CD4-positive, alpha-beta memory T cell (primary cell): ENCODE measurements around the gene TENT4A. TPM values are rescaled to one million over a fixed set of nuclear protein-coding genes. Genes with fewer than 3 reads are reported as not detected.

Experiments
- CTCF ChIA-PET: fragments of 350-600 bp; sonication (Branson Sonifier 250); formaldehyde crosslinking; loops from one replicate; lab custom pipeline; 2021; ENCODE audit warnings: inconsistent platforms; ENCODE audit not compliant: partially characterized antibody; lab: Charles Lee
- POLR2A ChIA-PET: fragments of 350-600 bp; sonication (Branson Sonifier 250); formaldehyde crosslinking; loops from one replicate; lab custom pipeline; 2021; ENCODE audit not compliant: partially characterized antibody; lab: Charles Lee
- DNase-seq, 5 donors: peaks; one replicate each; pipeline versions ENCODE4 v3.0.0 to v3.0.0-alpha.2; 2020 to 2022; ENCODE audit warnings: mixed read lengths in 1 of 5
- H3K27ac ChIP-seq: one replicate; pipeline ENCODE4 v1.7.0; 2013; ENCODE audit warnings: low read depth, low read length
- H3K27me3 ChIP-seq: 2 replicates; pipeline ENCODE4 v1.7.0; 2013; ENCODE audit warnings: mild to moderate bottlenecking, low read length, moderate library complexity; ENCODE audit not compliant: insufficient read depth
- H3K36me3 ChIP-seq: 2 replicates; pipeline ENCODE4 v1.7.0; 2013; ENCODE audit warnings: mild to moderate bottlenecking, low read length, moderate library complexity; ENCODE audit not compliant: insufficient read depth
- H3K4me1 ChIP-seq: 2 replicates; pipeline ENCODE4 v1.7.0; 2013; ENCODE audit warnings: mild to moderate bottlenecking, low read length, moderate library complexity; ENCODE audit not compliant: insufficient read depth
- H3K4me3 ChIP-seq, 2 donors: one replicate each; pipeline ENCODE4 v1.7.0; 2013; ENCODE audit warnings: low read length in 2 of 2, mild to moderate bottlenecking in 1 of 2
- H3K9me3 ChIP-seq, 2 donors: one replicate each; pipeline ENCODE4 v1.7.0; 2013; ENCODE audit warnings: low read length in 2 of 2, control low read depth in 1 of 2; ENCODE audit not compliant: control insufficient read depth in 1 of 2
- H3K27ac Mint-ChIP-seq, 7 donors: one replicate each; pipeline ENCODE4 v1.8.0; 2020 to 2021; ENCODE audit warnings: mixed read lengths in 7 of 7, mild to moderate bottlenecking in 6 of 7, inconsistent platforms in 3 of 7, moderate library complexity in 3 of 7
- H3K27me3 Mint-ChIP-seq, 2 donors: one replicate each; pipeline ENCODE4 v1.8.0; 2020 to 2021; ENCODE audit warnings: mixed read lengths in 2 of 2
- H3K36me3 Mint-ChIP-seq, 2 donors: one replicate each; pipeline ENCODE4 v1.8.0; 2020 to 2021; ENCODE audit warnings: mixed read lengths in 2 of 2, inconsistent platforms in 1 of 2, mild to moderate bottlenecking in 1 of 2
- H3K4me1 Mint-ChIP-seq, 4 donors: one replicate each; pipeline ENCODE4 v1.8.0; 2020 to 2021; ENCODE audit warnings: mixed read lengths in 4 of 4, mild to moderate bottlenecking in 1 of 4
- H3K4me3 Mint-ChIP-seq, 8 donors: one replicate each; pipeline ENCODE4 v1.8.0; 2020 to 2021; ENCODE audit warnings: mixed read lengths in 8 of 8, mild to moderate bottlenecking in 7 of 8, moderate library complexity in 6 of 8, inconsistent platforms in 3 of 8
- H3K9me3 Mint-ChIP-seq, 8 donors: one replicate each; pipeline ENCODE4 v1.8.0; 2020 to 2021; ENCODE audit warnings: mixed read lengths in 8 of 8, mild to moderate bottlenecking in 5 of 8, inconsistent platforms in 3 of 8, moderate library complexity in 1 of 8
- intact Hi-C: fragments of 100-400 bp; cut with micrococcal nuclease; formaldehyde crosslinking; loops from one replicate; pipeline ENCODE4 v1.15.1; 2023
- polyA plus RNA-seq, 2 donors: library from polyadenylated mRNA; unstranded; fragments of 300-500 nt; fragmentation: Illumina TruSeq; gene quantifications; one replicate each; pipeline ENCODE4 v1.2.3, GENCODE V29; 2021
- total RNA-seq, 2 experiments: library from RNA; stranded (reverse); gene quantifications; one replicate each; pipeline ENCODE4 v1.2.3, GENCODE V29; 2021

Gene TENT4A
- total and polyA plus RNA-seq, 4 experiments from 2014 or later = 0.55 to 49.1 (median 23.4) TPM

- POLR2A ChIA-PET = no interaction called here
- Mint-ChIP-seq H3K4me1 (no peaks in the 10 kb centered on the region), H3K36me3 (peaks cover 8 to 21% of the 10 kb centered on the region in 2 donors), H3K27ac (no peak overlapping the region), H3K27me3 (no peaks in the 10 kb centered on the region), H3K9me3 (peaks cover 0 to 6% (median 0%) of the 10 kb centered on the region in 8 donors), H3K4me3 (no peak overlapping the region)
- H3K27me3 ChIP-seq = no peaks in the 10 kb centered on the region
- no peaks in the 10 kb centered on the region for H3K9me3 ChIP-seq
- no peak overlapping the region for H3K4me3 ChIP-seq
- no peaks in the 10 kb centered on the region for H3K36me3 ChIP-seq
- CTCF ChIA-PET = no interaction called here
- intact Hi-C loops = no loop called here
- no peak for DNase-seq
- H3K27ac ChIP-seq = no peak overlapping the region
- no peaks in the 10 kb centered on the region for H3K4me1 ChIP-seq
Observed at GRCh38 chr5:6674886-6675285, 38.3 kb upstream of the TENT4A start.

- CTCF ChIA-PET = interaction anchor here (1.7 kb wide), 1 partner anchor 12 kb away, joined by 4 read pairs; no protein-coding TSS in a partner anchor
- Mint-ChIP-seq H3K4me3 (no peak overlapping the region), H3K9me3 (peaks cover 0 to 4% (median 0%) of the 10 kb centered on the region in 8 donors), H3K4me1 (no peaks in the 10 kb centered on the region), H3K27me3 (no peaks in the 10 kb centered on the region), H3K36me3 (peaks cover 2 to 11% of the 10 kb centered on the region in 2 donors), H3K27ac (peak overlapping the region in 1 of 7 donors; percentile 18)
- Histone ChIP-seq H3K9me3 (no peaks in the 10 kb centered on the region), H3K27ac (no peak overlapping the region), H3K36me3 (no peaks in the 10 kb centered on the region), H3K27me3 (no peaks in the 10 kb centered on the region), H3K4me1 (no peaks in the 10 kb centered on the region), H3K4me3 (no peak overlapping the region)
- no peak for DNase-seq
- POLR2A ChIA-PET = no interaction called here
- intact Hi-C loops = no loop called here
Observed at GRCh38 chr5:6675784-6676491, 37.3 kb upstream of the TENT4A start.

- H3K27me3 ChIP-seq = no peaks in the 10 kb centered on the region
- no peak overlapping the region for H3K4me3 Mint-ChIP-seq
- H3K27me3 Mint-ChIP-seq = peaks cover 2 to 3% of the 10 kb centered on the region in 2 donors
- no peaks in the 10 kb centered on the region for H3K4me1 ChIP-seq
- intact Hi-C loops = no loop called here
- peaks cover 0 to 4% (median 0%) of the 10 kb centered on the region in 8 donors for H3K9me3 Mint-ChIP-seq
- no peaks in the 10 kb centered on the region for H3K9me3 ChIP-seq
- no peak for DNase-seq
- no peaks in the 10 kb centered on the region for H3K36me3 ChIP-seq
- no peak overlapping the region for H3K27ac Mint-ChIP-seq
- POLR2A ChIA-PET = no interaction called here
- CTCF ChIA-PET = interaction anchor here (1.7 kb wide), 1 partner anchor 11 kb away, joined by 4 read pairs; no protein-coding TSS in a partner anchor
- H3K4me1 Mint-ChIP-seq = peaks cover 0 to 2% (median 0%) of the 10 kb centered on the region in 4 donors
- H3K4me3 ChIP-seq = no peak overlapping the region
- H3K27ac ChIP-seq = no peak overlapping the region
- peaks cover 0 to 4% of the 10 kb centered on the region in 2 donors for H3K36me3 Mint-ChIP-seq
Observed at GRCh38 chr5:6676702-6677101, 36.5 kb upstream of the TENT4A start.

GRCh38 chr5:6678385-6678784 is 34.8 kb upstream of the TENT4A start:
- no peaks in the 10 kb centered on the region for H3K36me3 Mint-ChIP-seq
- no peak overlapping the region for H3K27ac Mint-ChIP-seq
- Histone ChIP-seq H3K27ac (no peak overlapping the region), H3K4me3 (no peak overlapping the region), H3K36me3 (no peaks in the 10 kb centered on the region), H3K9me3 (no peaks in the 10 kb centered on the region), H3K4me1 (no peaks in the 10 kb centered on the region), H3K27me3 (no peaks in the 10 kb centered on the region)
- peaks cover 0 to 3% (median 0%) of the 10 kb centered on the region in 4 donors for H3K4me1 Mint-ChIP-seq
- ChIA-PET CTCF (no interaction called here), POLR2A (no interaction called here)
- intact Hi-C loops = no loop called here
- no peak for DNase-seq
- no peak overlapping the region for H3K4me3 Mint-ChIP-seq
- peaks cover 3 to 8% of the 10 kb centered on the region in 2 donors for H3K27me3 Mint-ChIP-seq
- peaks cover 0 to 3% (median 0%) of the 10 kb centered on the region in 8 donors for H3K9me3 Mint-ChIP-seq

- Mint-ChIP-seq H3K4me1 (peaks cover 0 to 3% (median 0%) of the 10 kb centered on the region in 4 donors), H3K27me3 (peaks cover 19 to 26% of the 10 kb centered on the region in 2 donors), H3K4me3 (no peak overlapping the region), H3K27ac (no peak overlapping the region), H3K36me3 (no peaks in the 10 kb centered on the region), H3K9me3 (peaks cover 0 to 3% (median 0%) of the 10 kb centered on the region in 8 donors)
- H3K9me3 ChIP-seq = no peaks in the 10 kb centered on the region
- no peak overlapping the region for H3K4me3 ChIP-seq
- ChIA-PET POLR2A (no interaction called here), CTCF (no interaction called here)
- no peaks in the 10 kb centered on the region for H3K36me3 ChIP-seq
- H3K27ac ChIP-seq = no peak overlapping the region
- H3K27me3 ChIP-seq = peaks cover 3% of the 10 kb centered on the region
- no peak for DNase-seq
- intact Hi-C loops = no loop called here
- H3K4me1 ChIP-seq = no peaks in the 10 kb centered on the region
Observed at GRCh38 chr5:6680922-6681321, 32.3 kb upstream of the TENT4A start.

GRCh38 chr5:6681682-6682081 is 31.6 kb upstream of the TENT4A start:
- H3K27me3 ChIP-seq = peaks cover 3% of the 10 kb centered on the region
- H3K4me1 ChIP-seq = no peaks in the 10 kb centered on the region
- no peaks in the 10 kb centered on the region for H3K36me3 ChIP-seq
- no peaks in the 10 kb centered on the region for H3K9me3 ChIP-seq
- intact Hi-C loops = no loop called here
- H3K9me3 Mint-ChIP-seq = peaks cover 0 to 3% (median 0%) of the 10 kb centered on the region in 8 donors
- no peak for DNase-seq
- no peak overlapping the region for H3K4me3 ChIP-seq
- ChIA-PET CTCF (no interaction called here), POLR2A (interaction anchor here (1.4 kb wide), 1 partner anchor 31 kb away, joined by 3 read pairs; the partner anchor contains the start of gene TENT4A)
- no peak overlapping the region for H3K27ac Mint-ChIP-seq
- peaks cover 0 to 5% (median 2%) of the 10 kb centered on the region in 4 donors for H3K4me1 Mint-ChIP-seq
- peaks cover 23 to 30% of the 10 kb centered on the region in 2 donors for H3K27me3 Mint-ChIP-seq
- H3K27ac ChIP-seq = no peak overlapping the region
- no peaks in the 10 kb centered on the region for H3K36me3 Mint-ChIP-seq
- H3K4me3 Mint-ChIP-seq = no peak overlapping the region

GRCh38 chr5:6682239-6682638 is 31.0 kb upstream of the TENT4A start:
- peaks cover 0 to 3% (median 0%) of the 10 kb centered on the region in 8 donors for H3K9me3 Mint-ChIP-seq
- DNase-seq = no peak
- intact Hi-C loops = no loop called here
- peaks cover under 1 to 5% (median 3%) of the 10 kb centered on the region in 4 donors for H3K4me1 Mint-ChIP-seq
- no peaks in the 10 kb centered on the region for H3K9me3 ChIP-seq
- no peak overlapping the region for H3K4me3 Mint-ChIP-seq
- no peak overlapping the region for H3K4me3 ChIP-seq
- peaks cover 3% of the 10 kb centered on the region for H3K27me3 ChIP-seq
- H3K27ac ChIP-seq = no peak overlapping the region
- CTCF ChIA-PET = interaction anchor here (1.1 kb wide), 1 partner anchor 63 kb away, joined by 3 read pairs; no protein-coding TSS in a partner anchor
- peaks cover 23 to 33% of the 10 kb centered on the region in 2 donors for H3K27me3 Mint-ChIP-seq
- H3K36me3 Mint-ChIP-seq = no peaks in the 10 kb centered on the region
- H3K27ac Mint-ChIP-seq = no peak overlapping the region
- H3K36me3 ChIP-seq = no peaks in the 10 kb centered on the region
- POLR2A ChIA-PET = interaction anchor here (1.4 kb wide), 1 partner anchor 31 kb away, joined by 3 read pairs; the partner anchor contains the start of gene TENT4A
- no peaks in the 10 kb centered on the region for H3K4me1 ChIP-seq
